HG02678 (cell line): ENCODE measurements around the gene MBP.
A peak's percentile ranks its signal among the peaks of the same experiment; 100 is the strongest.

ENCODE experiments used
- ATAC-seq: cut with Tn5 transposase; IDR thresholded peaks from one replicate; pipeline ENCODE4 v1.9.1; 2021; ENCODE audit warnings: mild to moderate bottlenecking, moderate library complexity; ENCODE audit not compliant: unreplicated experiment

The MBP gene

DNA sequence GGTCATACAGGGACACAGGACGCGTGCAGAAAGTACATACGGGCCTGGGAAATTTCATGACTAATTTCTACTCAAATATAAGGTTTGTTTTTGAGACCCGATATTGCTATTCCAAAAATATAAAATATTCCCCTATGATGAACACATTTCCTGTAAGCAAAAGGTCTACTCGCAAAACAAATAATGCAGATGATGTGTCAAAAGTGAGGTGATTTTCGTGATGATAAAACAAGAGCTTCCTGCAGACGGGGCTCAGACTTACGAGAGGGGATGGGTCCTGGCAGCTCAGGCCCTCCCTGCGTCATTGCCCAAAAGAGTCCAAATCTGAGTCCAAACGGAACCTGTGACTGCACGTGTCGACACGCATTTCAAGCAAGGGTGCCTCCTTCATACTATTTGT is 62.7 kb downstream of the MBP start:
- ATAC-seq, result no peak

DNA sequence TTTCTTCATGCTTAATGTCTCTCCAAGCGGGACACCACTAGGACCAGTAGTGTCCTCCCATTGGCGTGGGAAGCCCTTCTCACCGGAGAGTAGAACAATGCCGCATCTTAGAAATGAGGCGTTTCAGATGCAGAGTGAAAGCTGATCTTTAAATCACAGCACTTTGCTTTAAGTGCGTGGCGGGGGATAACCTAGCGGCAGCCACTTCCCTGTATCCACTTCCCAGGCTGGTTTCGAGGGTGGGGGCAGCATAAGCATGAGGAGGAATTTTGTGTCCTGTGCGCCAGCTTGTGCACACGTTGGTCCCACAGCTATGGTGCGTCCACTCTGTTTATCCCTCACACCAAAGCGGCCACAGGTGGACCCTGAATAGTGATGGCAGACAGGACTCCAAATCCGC is 63.1 kb downstream of the MBP start:
- no peak for ATAC-seq

DNA sequence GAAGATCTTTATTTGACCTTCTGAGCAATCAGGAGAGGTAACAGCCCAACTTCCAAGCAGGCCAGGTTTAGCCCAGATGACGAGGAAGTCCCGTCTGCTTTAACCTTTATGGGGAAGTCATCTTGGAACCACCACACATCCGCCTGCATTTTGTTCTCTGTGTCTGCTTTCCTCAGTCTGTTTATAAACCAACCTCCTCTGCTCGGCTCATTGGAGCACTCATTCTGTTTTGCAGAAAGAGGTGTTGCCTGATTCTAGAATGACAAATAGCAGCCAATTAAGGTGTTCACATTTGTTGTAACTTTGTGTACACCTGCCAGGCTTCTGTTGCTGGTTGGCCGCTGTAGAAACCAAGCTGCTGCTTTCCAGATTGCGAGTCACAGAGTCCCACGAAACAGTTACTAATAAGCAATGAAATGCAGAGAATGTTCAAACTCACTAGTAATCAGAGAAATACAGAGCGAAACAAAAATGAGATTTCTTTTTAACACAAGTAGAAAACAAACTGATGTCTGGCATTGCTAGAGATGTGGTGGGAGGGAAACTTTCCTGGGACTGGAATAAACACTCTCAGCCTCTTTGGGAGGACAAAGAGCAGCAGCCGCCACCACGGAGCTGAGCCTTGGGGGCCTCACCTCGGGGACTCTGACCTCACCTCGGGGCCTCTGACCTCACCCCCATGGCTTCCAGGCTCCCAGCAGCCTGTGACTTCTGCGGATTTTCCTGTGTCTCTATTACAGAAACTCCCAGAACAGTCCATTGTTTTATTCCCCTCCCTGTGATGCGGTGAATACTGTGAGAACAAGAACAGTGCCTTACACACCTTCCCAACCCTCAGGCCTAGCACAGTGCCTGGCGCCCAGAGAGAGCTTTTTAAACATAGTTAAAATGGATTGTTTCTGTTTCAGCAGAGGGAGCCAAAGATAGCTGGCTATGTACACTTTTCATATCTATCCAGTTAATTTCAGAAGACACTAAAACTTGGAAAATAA is 64.0 kb downstream of the MBP start:
- ATAC-seq, result peak; percentile 34

DNA sequence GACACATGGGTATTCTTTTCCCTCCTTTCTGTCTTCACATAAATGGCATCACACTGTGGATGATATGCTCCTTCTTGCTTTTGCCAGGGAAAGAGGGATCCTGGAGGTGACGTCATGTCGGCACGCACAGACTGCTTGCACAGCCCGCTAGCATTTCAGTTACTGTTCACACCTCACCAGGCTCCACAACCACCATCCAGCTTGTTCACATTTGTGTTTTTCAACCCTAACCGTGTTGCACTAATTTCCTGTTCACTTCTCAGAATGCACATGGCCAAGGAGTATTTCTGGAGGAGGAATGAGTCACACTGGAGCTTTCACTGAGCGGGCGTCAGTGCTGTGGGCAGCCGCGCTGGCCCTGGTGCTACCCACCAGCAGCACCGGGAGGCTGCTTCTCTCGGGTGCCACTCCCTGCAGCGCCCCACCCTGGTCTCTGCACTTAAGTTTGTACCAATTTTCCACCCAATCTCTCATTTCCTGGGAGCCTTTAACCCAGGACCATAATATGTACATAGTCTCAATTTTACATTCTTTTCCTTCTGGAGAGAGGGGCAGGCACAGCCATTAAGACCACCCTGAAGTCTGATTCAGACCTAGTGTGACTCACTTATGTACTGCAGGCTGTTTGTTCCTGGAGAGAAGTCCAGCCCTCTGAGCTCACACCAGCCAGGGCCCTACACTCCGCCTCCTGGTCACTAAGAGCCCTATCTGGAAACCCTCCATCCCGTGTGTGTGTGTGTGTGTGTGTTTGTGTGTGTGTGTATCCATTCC is 65.1 kb downstream of the MBP start:
- peak; percentile 24 for ATAC-seq

DNA sequence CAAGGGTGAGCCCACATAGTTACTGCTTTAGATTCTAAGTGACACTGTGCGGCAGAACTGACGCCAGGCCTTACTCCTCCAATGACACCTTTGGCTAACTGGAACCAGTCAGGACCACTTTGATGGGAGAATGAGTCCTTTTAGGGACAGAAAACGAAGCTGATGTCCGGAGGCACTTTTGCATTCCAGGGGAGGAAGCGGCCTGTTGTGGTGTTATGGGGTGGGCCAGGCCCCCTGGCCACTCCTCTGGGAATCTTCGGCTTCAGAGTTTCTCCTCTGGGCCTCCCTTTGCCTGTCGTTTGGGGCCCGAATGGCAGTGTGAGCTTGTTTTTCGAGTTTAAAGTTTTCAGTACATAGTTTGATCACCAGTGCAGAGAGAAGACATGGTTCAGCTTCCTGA is 65.9 kb downstream of the MBP start:
- ATAC-seq, result no peak

- no peak for ATAC-seq
Measured at GRCh38 chr18:77066101-77066500, 66.5 kb downstream of the MBP start.

- peak; percentile 19 for ATAC-seq
Measured at GRCh38 chr18:77065221-77065981, 67.2 kb downstream of the MBP start.

DNA sequence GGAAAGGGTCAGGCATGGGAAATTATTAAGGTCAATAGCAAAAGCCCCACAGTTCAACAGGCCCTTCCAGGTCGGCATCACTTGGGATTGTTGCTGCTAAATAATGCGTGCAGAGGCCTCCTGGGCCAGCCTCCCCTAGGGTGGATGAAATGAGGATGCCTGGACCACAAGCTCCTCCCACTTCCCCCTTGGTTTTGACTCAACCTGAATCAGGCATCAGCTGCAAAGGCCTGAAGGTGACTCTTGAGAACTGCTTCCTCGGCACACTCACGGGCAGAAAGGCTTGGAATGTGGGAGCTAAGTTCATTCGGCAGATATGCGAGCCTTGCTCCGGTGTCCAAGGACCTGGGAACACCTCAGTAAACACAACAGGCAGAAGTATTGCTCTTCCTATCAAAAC is 69.3 kb downstream of the MBP start:
- peak; percentile 48 for ATAC-seq

DNA sequence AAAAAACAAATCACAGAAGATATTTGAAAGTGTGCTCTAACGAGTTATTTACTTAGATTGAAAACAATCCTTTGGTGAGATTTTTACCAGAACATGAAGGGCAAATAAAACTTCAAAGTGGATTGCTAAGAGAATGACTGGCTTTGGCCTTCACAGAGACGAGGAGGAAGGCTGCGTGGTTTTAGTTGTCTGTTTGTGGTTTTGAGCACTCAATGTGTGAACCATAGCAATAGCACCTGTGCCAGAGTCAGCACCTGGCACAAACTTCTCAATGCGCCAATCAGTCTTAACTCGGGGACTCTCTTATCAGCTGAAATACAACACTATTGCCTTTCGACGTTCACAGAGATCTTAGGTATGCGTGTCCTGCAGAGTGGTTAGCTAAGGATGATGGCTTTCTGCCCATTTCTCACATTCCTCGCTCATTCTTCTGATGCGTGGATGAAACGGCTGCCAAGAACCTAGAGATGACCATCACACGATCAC is 70.0 kb downstream of the MBP start:
- ATAC-seq, result peak; percentile 70

DNA sequence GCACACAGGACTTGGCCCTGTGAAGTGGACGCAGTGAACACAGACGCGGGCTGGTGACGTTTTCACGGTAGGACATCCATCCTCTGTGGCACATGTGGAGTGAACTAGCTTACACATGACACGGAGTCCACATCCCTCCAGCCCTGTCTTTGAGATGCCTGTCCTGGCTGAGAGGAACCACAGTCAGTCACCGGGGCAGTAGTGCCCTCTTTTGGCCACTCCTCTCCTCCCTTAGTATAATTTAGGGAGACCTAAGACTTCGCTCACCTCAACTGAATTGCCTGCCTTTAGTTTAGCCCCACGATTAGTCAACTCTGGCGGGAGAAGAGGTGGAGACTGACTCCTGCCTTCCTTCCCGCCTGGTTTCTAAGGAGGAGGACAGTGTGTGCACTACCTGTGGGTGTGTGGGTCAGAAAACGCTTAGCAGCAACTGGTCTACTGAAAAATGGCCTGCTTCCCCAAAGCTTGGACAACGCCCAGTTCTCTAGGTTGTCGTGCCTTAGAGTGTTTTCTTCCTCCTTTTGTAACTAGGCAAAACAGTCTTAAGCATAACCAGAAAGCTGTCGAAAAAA is 70.6 kb downstream of the MBP start:
- ATAC-seq, result peak; percentile 49

- ATAC-seq, result no peak
Measured at GRCh38 chr18:77061281-77061945, 71.2 kb downstream of the MBP start.

DNA sequence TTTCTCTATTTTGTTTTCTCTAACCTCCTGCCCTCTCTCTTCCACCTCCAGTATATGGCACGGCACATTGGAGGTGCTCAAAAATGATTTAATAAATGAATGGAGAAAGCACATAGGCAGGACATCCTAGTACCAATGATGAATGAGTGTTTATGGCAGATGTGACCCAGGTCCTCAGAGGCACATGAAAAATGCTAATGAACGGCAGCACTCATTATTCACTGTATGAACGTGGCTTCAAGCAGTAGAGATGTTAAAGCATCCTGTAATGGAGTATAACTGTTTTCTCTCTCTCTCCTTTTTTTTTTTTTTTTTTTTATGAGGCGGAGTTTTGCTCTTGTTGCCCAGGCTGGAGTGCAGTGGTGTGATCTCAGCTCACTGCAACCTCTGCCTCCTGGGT is 72.4 kb downstream of the MBP start:
- no peak for ATAC-seq

GRCh38 chr18:77059294-77059916 is 73.2 kb downstream of the MBP start:
- ATAC-seq, result no peak

DNA sequence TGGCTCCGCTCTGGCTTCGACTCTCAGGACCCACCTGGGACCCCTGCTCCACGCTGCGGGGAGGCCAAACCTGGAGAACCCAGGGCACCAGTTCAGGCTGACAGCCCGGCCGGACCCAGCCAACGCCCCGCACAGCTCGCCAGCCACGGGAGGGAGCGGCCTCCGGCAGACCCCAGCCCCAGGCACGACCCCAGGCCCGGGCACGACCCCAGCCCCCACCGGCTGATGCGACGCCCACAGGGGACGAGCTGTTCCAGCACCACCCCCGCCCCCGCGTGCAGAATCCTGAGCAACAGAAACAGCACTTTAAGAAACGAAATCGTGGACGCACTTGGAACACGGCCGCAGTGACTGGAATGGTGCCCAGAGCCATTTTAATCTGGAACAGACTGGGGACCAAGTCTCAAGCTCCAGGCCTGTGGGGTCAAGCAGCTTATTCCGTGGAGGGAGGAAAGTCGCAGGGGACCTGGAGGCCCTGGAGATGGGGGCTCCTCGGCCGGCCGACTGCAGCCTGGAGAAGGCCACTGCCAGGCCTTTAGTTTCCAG is 74.2 kb downstream of the MBP start:
- no peak for ATAC-seq

- no peak for ATAC-seq
Measured at GRCh38 chr18:77057006-77057395, 75.6 kb downstream of the MBP start.

DNA sequence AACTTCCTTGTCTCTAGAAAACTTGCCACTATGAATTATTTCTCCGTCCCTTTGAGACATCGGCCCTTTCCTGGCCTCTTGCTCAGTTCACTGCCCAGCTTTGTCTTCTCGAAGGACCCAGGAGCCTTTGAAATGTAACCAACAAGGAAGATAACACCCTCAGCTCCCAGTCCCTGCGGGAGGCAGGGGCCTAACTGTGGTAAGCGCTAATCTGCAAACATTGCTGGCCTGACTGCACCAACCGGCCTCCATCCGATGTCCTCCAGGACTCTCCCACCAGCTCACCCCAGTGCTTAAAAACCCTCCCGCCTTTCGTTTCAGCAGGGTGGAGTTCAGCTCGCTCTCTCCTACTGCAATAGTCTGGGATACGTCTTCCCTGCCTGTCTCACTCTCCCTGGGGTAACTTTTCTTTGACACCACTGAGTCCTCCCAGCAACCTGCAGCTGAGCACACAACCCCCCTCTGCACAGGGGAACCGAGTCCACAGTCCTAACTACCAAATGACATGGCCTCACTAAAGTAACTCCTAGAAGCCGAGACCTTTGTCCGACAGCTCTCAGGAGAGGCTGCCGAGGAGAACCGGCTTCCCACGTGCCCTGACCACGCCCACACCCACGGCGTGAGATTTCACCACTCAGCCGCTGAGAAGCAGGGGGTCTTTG is 76.1 kb downstream of the MBP start:
- ATAC-seq, result no peak

DNA sequence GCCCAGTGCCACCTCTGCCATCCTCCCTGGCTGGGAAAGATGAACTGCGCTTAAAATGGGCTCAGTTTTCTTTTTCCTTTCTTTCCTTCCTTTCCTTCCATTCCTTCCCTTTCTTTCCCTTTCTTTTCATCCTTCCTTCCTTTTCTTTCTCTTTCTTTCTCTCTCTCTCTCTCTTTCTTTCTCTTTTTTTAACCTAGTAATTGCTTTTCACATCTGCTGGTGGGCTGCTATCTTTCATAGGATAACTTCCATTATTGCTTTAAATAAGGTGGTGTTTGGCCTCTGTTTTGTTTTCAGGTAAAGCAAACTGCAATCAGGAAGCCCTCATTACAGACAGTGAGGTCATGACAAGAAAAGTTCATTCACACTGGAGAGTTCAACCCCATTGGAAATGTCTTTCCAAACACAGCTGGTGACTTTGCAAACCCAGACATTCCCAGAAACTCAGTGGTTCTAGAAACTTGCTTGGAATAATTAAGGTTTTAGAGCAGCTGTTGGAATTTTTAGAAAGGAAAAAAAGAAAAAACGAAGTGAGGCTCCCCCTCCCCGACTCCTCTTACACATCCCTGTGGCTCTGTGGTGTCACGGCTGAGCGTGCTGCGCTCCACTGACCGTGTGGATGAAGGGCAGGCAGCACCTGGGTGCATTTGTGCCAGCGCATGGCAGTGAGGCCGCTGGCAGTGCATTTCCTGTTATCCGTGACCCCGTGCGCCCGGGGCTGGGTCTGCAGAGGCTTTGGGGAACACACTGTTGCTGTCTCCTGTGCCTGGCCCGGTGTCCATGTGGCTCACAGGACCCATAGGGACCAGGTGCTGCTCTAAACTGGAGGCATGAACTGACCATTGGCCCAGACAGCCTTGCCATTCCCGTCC is 76.9 kb downstream of the MBP start:
- ATAC-seq, result peak; percentile 18
